Keratinocyte (primary cell): ENCODE measurements around the gene SMG6.

Source experiments
- EZH2 ChIP-seq: IDR thresholded peaks from one replicate; pipeline ENCODE4 v1.6.1; 2012; ENCODE audit warnings: inconsistent platforms, mild to moderate bottlenecking, low read length, moderate library complexity
- TF ChIP-seq, protein P1 (sequence below), 3 experiments: IDR thresholded peaks in 1 of 3; conservative IDR thresholded peaks in 1 of 3; optimal IDR thresholded peaks in 1 of 3; 2 replicates in 2 of 3; 3 replicates in 1 of 3; pipeline versions ENCODE3 to v1.5.1; 2011; ENCODE audit warnings: low read length in 3 of 3, mild to moderate bottlenecking in 3 of 3, moderate library complexity in 2 of 3, control low read depth in 1 of 3, inconsistent platforms in 1 of 3; ENCODE audit not compliant: insufficient read depth in 2 of 3; ENCODE audit errors: extremely low read depth in 1 of 3

GRCh38 chr17:2240541-2240940 lies 63.0 kb downstream of the SMG6 start:
- no peak for TF ChIP-seq EZH2
- TF ChIP-seq, protein P1, sequence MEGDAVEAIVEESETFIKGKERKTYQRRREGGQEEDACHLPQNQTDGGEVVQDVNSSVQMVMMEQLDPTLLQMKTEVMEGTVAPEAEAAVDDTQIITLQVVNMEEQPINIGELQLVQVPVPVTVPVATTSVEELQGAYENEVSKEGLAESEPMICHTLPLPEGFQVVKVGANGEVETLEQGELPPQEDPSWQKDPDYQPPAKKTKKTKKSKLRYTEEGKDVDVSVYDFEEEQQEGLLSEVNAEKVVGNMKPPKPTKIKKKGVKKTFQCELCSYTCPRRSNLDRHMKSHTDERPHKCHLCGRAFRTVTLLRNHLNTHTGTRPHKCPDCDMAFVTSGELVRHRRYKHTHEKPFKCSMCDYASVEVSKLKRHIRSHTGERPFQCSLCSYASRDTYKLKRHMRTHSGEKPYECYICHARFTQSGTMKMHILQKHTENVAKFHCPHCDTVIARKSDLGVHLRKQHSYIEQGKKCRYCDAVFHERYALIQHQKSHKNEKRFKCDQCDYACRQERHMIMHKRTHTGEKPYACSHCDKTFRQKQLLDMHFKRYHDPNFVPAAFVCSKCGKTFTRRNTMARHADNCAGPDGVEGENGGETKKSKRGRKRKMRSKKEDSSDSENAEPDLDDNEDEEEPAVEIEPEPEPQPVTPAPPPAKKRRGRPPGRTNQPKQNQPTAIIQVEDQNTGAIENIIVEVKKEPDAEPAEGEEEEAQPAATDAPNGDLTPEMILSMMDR (optimal IDR thresholded peaks at IDR 0.05 in 1 of 3, IDR thresholded peaks at IDR 0.05 in 1 of 3, conservative IDR thresholded peaks at IDR 0.05 in 1 of 3; ENCODE audit: extremely low read depth in 1 of 3, insufficient read depth in 2 of 3, low read length in 3 of 3) = no peak
